ENCODE measurements around the gene ANKS3.

The ANKS3 gene

DNA sequence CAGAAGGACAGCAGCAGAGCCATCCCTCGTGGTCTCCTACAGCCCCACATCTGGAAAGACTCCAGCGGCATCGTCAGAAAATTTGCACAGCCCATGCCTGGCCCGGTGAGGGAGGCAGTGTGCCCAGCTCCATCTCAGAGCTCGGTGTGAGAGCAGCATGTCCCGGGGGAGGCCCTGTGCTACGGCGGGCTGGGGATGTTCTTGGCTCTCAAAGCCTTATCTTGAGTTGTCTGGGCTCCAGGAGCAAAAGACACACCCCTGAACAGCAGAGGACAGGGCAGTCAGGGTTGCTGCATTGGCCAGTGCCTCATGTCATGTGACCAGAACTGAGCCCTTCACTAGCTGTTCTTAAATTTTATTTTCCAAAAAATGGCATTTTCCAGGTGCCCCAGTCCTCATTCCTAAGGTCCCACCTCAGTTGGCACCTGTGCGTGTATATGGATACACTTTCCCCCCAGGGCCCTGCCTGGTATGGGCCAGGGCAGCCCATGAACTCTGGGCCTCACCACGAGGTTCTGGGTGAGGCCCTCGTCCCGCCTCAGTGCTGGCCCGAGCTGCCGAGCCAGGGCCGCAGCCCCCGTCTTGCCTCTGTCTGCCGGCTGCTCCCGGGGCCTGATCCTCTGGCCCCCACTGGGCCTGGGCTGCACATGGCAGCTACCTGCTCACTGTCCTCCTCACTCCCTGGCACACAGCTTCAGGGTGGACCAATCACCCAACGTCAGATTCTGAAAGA is 37.7 kb downstream of the ANKS3 start:
- no peak for DNase-seq (ENCODE audit: low read depth in 3 of 3, low spot score in 1 of 3)

DNA sequence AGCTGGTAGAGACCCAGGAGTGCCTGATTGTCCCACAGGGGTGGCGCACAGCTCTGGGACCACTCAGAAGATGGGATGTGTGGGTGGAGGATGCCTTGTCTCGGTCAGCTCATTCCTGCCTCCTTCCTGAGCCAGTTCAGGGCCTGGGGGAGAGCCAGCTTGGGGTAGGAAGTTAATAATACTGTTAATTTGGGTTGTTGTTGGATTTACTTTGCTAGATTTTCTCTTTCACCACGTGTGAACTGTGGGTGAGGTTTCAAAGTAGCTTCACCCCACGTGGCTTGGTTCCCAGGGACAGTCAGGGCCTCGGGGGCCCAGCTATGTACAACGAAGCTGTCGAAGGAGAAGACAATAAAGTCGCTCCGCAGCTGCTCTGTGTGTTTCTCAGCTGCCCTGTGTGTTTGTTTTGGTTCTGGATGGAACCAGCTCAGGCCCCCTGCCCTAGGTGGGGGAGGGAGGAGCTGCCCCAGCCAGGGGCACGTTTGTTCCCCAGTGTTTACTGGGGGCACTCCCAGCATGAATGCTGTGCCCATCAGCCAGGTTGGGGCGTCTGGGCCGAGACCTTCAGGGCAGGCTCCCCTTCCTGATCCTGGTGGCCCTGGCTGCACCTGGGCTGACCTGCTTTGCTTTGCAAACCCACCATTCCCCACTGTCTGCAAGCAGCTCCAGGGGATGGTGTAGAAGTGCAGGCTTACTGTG is 38.4 kb downstream of the ANKS3 start:
- DNase-seq (ENCODE audit: low read depth in 3 of 3, low spot score in 1 of 3): no peak

GRCh38 chr16:4694642-4695451 is 39.2 kb downstream of the ANKS3 start:
- DNase-seq (ENCODE audit: low read depth in 3 of 3, low spot score in 1 of 3): no peak

- DNase-seq (ENCODE audit: low read depth in 3 of 3, low spot score in 1 of 3): peak; percentile 6 to 30 (median 17)
Measured at GRCh38 chr16:4693956-4694641, 40.0 kb downstream of the ANKS3 start.

DNA sequence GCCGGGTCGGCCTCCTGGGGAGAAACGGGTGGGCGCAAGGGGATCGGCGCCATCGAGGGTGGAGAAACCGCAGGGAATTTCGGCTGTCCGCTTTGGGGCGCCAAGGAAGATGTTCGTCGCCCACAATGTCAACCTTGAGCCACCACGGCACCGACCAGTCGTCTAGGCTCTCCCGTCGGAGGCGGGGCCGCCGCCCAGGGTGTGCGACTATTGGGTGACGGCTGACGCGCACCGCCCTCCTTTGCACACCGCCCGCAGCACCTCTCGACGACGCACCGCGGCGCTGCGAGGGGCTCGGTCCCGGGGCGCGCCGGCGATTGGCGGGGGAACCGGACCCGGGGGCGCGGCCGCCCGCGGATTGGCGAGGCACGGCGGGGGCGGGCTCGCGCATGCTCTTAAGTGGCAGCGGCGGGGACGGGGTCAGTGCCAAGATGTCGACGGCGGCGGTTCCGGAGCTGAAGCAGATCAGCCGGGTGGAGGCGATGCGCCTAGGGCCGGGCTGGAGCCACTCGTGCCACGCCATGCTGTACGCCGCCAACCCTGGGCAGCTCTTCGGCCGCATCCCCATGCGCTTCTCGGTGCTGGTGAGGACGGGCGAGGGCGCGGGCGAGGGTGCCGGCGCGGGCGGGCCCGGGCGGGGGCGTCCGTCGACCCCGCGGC is 40.6 kb downstream of the ANKS3 start, which contains the start of gene NUDT16L1:
Gene NUDT16L1 (plus strand): TSS at position 267 of the 660 bp plus-strand sequence. CDS start 165 bp downstream, at position 432.
- peak; percentile 88 to 96 (median 95) for DNase-seq (ENCODE audit: low read depth in 3 of 3, low spot score in 1 of 3)

GRCh38 chr16:4692460-4693295 is 41.4 kb downstream of the ANKS3 start:
- peak in 1 of 3 donors; percentile 11 for DNase-seq (ENCODE audit: low read depth in 3 of 3, low spot score in 1 of 3)

DNA sequence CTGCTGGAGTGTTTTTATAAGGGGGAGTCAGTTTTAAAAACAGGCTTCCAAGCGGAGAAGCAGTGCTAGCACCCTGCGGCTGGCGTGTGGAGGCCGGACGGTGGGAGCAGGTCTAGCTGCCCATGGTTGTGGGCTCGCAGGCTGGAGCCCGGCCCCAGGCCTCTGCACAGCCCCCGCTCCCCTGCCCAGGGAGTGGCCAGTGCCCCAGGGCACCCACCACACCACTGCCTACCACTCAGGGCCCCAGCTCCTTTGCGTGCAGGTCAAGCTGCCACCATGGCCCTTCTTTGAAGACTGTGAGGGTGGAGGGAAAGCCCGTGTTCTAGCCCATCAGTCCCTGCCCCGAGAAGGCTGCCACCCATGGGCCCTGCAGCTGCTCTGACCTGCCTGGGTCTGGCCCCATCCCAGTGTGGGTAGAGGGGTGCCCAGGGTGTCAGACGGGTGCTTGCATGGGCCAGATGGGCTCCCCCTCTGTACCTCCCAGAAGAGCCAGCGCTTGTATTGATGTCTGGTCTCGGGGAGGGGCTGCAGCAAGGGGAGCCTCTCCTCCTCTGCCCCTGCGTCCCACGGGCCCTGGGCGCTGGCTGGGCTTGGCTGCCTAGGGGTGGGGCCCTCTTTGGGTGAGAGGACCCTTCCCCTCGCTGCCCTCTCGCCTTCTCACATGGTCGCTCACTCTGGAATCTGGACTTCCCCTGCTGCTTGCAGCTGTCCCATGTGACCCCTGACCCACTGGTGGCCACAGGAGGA is 42.2 kb downstream of the ANKS3 start:
- DNase-seq (ENCODE audit: low read depth in 3 of 3, low spot score in 1 of 3): no peak

- no peak for DNase-seq (ENCODE audit: low read depth in 3 of 3, low spot score in 1 of 3)
Measured at GRCh38 chr16:4690946-4691665, 43.0 kb downstream of the ANKS3 start.

DNA sequence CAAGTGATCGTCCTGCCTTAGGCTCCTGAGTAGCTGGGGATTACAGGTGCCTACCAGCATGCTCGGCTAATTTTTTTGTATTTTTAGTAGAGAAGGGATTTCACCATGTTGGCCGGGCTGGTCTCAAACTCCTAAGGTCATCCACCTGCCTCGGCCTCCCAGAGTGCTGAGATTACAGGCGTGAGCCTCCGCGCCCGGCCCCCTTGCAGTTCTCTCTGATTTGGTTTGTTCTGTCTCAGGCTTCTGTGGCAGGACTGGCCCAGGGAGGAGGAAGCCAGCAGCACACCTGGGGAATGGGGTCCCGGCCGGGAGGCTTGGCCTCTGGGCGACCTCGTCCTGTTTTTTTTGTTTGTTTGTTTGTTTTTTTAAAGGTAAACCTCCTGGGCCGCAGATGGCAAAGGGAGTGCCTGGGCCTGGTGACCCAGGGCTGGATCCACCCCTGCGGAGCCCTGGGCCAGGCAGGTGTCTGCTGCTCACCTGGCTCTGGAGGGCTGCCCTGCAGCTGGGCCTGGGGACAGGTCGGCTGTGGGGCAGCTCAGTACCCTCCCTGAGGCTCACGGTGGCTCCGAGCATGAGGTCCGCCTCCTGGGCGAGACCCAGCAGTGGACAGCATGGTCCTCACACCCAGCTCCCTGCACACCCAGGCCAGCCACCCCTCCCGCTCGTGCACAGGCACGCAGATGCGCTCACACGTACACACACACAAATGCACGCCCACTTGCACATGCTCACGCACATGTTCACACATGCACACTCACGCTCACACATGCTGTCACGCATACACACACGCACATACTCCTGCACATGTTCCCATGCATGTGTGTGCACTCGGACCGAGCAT is 44.0 kb downstream of the ANKS3 start:
- DNase-seq (ENCODE audit: low read depth in 3 of 3, low spot score in 1 of 3): no peak

- DNase-seq (ENCODE audit: low read depth in 3 of 3, low spot score in 1 of 3): no peak
Measured at GRCh38 chr16:4689091-4689671, 44.9 kb downstream of the ANKS3 start.

GRCh38 chr16:4688674-4689045 is 45.4 kb downstream of the ANKS3 start:
- DNase-seq (ENCODE audit: low read depth in 3 of 3, low spot score in 1 of 3): no peak

DNA sequence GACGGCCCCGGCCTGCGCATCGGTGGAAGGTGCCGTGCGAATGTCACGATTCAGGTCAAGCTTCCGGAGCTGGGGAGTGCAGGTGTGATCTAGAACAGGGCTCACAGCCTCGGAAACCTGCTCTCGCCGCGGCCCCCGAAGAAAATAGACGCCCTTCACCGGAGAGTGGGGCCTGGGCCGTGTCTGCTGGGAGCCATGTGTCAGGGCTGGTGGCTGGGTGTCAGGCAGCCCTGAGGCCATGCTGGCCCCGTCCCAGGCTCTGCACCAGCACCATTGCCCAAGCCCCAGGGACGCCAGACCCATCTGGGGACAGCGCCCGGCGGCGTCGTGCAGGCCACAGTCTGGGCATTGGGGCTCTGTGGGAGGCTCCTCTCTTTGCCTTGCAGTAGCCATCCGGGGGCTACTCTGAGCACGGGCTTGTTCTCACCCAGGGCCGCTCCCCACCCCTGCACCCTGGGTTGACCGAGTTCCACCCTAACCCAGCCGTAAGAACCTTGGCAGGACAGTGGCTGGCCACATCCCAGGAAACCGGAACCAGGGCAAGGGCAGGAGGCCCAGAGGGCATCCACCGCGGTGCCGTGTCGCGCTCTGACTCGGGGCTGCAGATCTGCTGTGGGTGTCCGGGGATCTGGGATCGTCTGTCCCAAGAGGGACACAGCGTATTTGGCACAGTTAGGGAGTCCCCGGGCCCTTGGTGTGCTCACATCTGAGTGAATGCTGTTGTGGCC is 46.0 kb downstream of the ANKS3 start:
- no peak for DNase-seq (ENCODE audit: low read depth in 3 of 3, low spot score in 1 of 3)

DNA sequence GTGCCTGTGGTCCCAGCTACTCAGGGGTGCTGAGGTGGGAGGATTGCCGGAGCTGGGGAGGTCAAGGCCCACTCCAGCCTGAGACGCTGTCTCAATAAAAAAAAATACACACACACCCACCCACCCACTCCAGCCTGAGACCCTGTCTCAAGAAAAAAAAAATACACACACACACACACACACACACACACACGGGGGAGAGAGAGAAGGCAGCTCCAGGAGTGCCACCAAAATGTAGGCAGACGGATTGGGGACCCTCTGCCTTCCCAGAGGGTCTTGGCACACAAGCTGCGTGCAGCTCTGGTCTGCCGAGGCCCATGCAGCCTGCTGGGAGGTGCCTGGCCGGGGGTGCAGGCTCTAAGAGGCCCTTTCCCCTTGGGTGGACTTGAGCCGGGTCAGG is 46.7 kb downstream of the ANKS3 start:
- no peak for DNase-seq (ENCODE audit: low read depth in 3 of 3, low spot score in 1 of 3)

DNA sequence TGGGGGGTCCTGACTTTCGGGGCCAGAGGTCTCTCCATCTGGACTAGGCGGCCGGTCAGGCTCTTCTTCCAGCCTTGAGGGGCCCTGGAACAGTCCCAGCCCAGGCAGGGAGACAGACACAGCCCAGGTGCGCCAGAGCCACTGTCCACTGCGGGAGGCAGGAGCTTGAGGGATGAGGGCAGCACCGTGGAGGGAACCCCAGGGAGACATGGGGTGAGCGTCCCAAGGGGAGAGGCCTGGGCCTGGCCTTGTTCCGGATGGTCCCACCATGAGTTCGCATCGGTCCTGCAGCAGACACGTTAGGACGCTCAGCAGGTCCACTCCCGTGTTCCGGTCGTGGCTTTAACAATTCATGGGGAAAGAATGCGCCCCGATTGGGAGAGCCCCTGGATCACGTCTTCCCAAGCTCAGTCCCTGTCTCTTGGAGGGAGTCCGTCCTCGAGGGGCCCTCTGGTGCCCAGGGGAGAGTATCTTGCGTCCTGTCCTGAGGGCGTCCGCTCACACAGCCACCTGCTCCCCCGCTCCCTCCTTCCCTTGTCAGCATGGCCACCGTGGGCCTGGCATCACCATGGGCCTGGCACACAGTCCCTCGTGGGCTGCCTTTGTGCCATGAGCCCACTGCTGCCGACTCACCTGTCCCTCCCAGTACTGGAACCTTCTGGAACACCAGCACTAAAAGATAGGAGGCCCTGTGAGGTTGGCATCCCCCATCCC is 47.4 kb downstream of the ANKS3 start:
- no peak for DNase-seq (ENCODE audit: low read depth in 3 of 3, low spot score in 1 of 3)

GRCh38 chr16:4685776-4686496 is 48.1 kb downstream of the ANKS3 start:
- no peak for DNase-seq (ENCODE audit: low read depth in 3 of 3, low spot score in 1 of 3)
